GM10847 (cell line): ENCODE measurements around the gene INSC.

Source experiments
- POLR2A ChIP-seq: IDR thresholded peaks from 2 replicates; pipeline ENCODE4 v1.6.1; 2011; ENCODE audit not compliant: insufficient read length; ENCODE audit errors: extremely low read depth

INSC gene

GRCh38 chr11:15248749-15249148, 134.0 kb downstream of the INSC start:
- no peak for TF ChIP-seq POLR2A

DNA sequence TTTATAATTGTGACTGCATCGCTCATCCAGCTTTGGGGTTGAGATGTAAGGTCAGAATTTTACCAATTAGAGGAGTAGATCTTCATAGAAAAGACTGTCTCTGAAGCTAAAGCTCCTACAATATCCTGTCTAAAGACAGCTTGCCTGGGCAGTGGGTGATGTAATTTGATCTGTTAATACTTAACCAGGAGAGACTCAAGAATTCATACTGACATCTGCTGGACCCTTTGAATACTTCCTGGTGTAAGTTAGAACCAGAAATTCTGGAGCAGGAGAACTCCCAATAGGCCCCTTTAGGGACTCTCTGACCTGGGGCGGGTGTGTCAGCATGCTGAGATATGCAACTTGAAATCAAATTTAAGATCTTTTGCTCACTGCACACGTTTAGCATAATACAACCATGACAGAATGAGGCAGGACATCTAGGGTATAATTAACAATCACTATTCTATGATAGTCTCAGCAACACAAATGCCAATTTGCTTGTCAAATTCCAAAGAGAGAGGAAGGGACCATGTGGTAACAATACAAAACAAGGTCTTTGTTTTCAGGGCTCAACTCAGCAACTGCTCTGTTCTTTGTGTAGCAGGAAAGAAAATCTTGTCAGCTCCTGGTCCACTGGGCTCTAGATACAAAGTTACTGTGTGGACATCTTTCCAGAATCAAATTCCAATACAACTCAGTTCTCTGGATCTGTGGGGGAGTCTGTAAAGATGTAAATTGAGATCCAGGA, 143.9 kb downstream of the INSC start:
- no peak for TF ChIP-seq POLR2A

GRCh38 chr11:15266999-15267398, 152.3 kb downstream of the INSC start:
- no peak for TF ChIP-seq POLR2A

DNA sequence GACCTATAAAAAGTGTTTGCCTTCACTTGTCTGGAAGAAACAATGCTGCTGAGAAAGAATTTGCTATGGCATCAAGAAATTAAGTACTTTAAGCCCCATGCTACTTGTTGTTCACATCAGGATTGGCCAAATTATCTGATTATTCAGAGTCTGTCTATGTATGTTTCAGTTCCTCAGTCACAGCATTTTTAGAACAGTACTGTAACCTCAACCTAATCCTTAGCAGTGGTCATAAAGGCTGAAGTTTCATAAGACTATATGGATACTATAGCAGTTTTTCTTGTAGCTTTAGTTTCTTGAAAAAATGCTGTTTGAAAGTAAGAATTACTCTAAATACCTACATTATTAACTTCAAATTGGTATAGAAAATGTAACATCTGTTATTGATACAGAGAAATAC, 153.9 kb downstream of the INSC start:
- no peak for TF ChIP-seq POLR2A

- no peak for TF ChIP-seq POLR2A
These were observed 160.4 kb downstream of the INSC start for GRCh38 chr11:15275141-15275540.

DNA sequence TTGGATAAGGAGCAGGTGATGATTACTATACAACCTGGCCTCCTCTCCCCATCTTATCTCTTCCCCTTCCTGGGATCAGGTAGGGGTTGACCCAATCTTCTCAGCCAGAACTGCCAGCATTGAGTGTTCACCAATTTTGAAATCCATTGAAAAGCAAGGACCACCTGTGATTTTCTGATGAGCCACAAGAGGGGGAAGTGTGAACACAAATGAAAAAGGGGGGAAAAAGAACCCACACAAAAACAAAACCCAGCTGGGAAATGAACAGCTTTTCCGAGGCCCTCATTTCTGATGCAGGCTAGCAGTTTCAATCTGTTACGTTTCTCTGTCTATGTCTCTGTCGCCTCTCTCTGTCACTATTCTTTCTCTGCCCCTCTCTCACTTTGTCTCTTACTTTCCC, 161.9 kb downstream of the INSC start:
- no peak for TF ChIP-seq POLR2A

GRCh38 chr11:15278128-15278527, 163.4 kb downstream of the INSC start:
- no peak for TF ChIP-seq POLR2A

- no peak for TF ChIP-seq POLR2A
These were observed 165.7 kb downstream of the INSC start for GRCh38 chr11:15280393-15280792.

- no peak for TF ChIP-seq POLR2A
These were observed 168.0 kb downstream of the INSC start for GRCh38 chr11:15282754-15283153.

DNA sequence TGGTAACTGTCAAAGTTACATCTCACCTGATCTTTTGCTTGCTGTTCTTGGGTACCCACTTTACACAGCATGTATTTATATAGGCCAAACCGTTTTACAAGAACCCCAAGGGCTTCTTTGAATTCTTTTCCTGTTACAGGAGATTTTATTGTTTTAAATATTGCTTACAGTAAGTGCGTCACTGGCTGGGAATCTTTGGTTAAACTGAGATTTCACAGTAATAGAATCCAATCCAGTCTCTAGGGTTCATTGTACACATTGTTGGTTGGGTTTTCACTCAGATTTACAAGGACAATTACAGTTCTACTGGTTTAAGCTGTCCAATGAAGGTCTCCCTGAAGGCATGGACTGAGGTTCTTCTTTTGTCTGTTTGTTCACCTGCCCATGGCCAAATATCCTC, 171.7 kb downstream of the INSC start:
- TF ChIP-seq POLR2A = no peak

GRCh38 chr11:15288863-15289262, 174.1 kb downstream of the INSC start:
- no peak for TF ChIP-seq POLR2A

- TF ChIP-seq POLR2A = no peak
These were observed 175.0 kb downstream of the INSC start for GRCh38 chr11:15289723-15290122.

GRCh38 chr11:15291885-15292284, 177.2 kb downstream of the INSC start:
- no peak for TF ChIP-seq POLR2A

DNA sequence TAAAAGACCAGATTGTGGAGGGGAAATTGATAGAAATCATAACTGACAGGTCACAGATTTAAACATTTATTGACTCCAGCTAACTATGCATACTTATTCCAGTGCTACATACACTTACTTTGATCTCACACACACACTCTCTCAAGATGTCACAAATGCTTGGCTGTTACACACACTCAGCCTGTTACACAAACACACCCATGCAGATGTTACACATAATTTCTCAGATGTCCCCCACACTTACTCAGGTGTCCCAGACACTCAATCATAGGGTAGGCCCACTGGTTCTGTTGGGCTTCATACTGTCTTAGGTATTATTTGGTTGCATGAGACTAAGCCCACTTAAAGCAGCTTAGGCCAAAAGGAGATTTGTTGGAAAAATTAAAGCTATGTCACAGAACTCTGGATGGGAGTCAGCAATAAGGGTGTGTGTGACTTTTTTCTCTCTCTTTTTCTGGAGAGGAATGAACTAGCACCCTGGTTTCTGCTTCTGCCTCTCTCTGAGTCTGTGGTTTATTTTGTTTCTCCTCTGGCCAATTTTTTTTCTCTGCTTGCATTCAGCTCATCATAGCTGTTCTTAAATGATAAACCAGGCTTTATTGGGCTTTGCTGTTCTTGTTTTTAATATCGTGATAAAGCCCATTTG, 179.4 kb downstream of the INSC start:
- TF ChIP-seq POLR2A = no peak

- TF ChIP-seq POLR2A = no peak
These were observed 181.0 kb downstream of the INSC start for GRCh38 chr11:15295695-15296094.
